Stomach (tissue), 9 donors: ENCODE measurements around the gene MLIP. TPM values are rescaled to one million over a fixed set of nuclear protein-coding genes. Genes with fewer than 3 reads are reported as not detected.

Source experiments
- DNase-seq, 2 donors: peaks; one replicate each; pipeline versions ENCODE4 v3.0.0 to v3.0.0-alpha.2; 2013 to 2019
- H3K27ac ChIP-seq, 5 donors: fragments of 200-600 bp in 4 of 5; sonication (generic) in 4 of 5; one replicate each; pipeline ENCODE4 v1.5.1; 2013 to 2019; ENCODE audit warnings: mild to moderate bottlenecking in 1 of 5, moderate library complexity in 1 of 5
- H3K27me3 ChIP-seq, 3 donors: fragments of 200-600 bp; sonication (generic); one replicate each; pipeline ENCODE4 v1.5.1; 2017 to 2019; ENCODE audit warnings: mixed run types in 1 of 3
- H3K36me3 ChIP-seq, 4 donors: fragments of 200-600 bp; sonication (generic); 1 replicate in 3 of 4; 2 replicates in 1 of 4; pipeline ENCODE4 v1.5.1; 2016 to 2019
- H3K4me1 ChIP-seq, 4 donors: fragments of 200-600 bp; sonication (generic); one replicate each; pipeline ENCODE4 v1.5.1; 2016 to 2019
- H3K4me3 ChIP-seq, 4 donors: fragments of 200-600 bp; sonication (generic) in 3 of 4; one replicate each; pipeline ENCODE4 v1.5.1; 2016 to 2019; ENCODE audit warnings: mild to moderate bottlenecking in 1 of 4
- H3K9me3 ChIP-seq, 4 donors: fragments of 200-600 bp; sonication (generic); one replicate each; pipeline ENCODE4 v1.5.1; 2016 to 2019
- CTCF ChIP-seq, 7 experiments: fragments of 450-650 bp in 4 of 7; fragments of 200-600 bp in 3 of 7; sonication (generic) in 3 of 7; IDR thresholded peaks; one replicate each; pipeline ENCODE4 v1.5.1; 2016 to 2019; ENCODE audit warnings: antibody characterized with exemption in 7 of 7, control low read depth in 2 of 7, mild to moderate bottlenecking in 1 of 7
- EP300 ChIP-seq: sonication (generic); formaldehyde crosslinking; IDR thresholded peaks from one replicate; pipeline ENCODE4 v1.6.1; 2017; ENCODE audit warnings: antibody characterized with exemption
- POLR2A ChIP-seq, 4 donors: fragments of 450-650 bp; IDR thresholded peaks; one replicate each; pipeline ENCODE4 v1.6.1; 2016; ENCODE audit warnings: antibody characterized with exemption in 4 of 4, control low read depth in 2 of 4, mild to moderate bottlenecking in 1 of 4, moderate library complexity in 1 of 4
- POLR2AphosphoS5 ChIP-seq, 3 donors: sonication (generic); formaldehyde crosslinking; IDR thresholded peaks; one replicate each; pipeline ENCODE4 v1.6.1; 2016; ENCODE audit warnings: antibody characterized with exemption in 3 of 3
- WGBS, 5 donors: extraction: QIAGEN DNeasy Blood & Tissue Kit in 3 of 5; methylation state at CpG; one replicate each; pipeline versions ENCODE4 v1.1.5 to v1.1.7; 2013 to 2018; 5-methylcytosine and 5-hydroxymethylcytosine counted together
- intact Hi-C: fragments of 100-400 bp; cut with DNase I; formaldehyde crosslinking; loops from one replicate; pipeline ENCODE4 v1.15.1; 2023; ENCODE audit warnings: low total_unique reads
- polyA plus RNA-seq, 3 donors: library from polyadenylated mRNA; stranded (reverse); fragments of 200-250 nt; gene quantifications; one replicate each; pipeline ENCODE4 v1.2.3, GENCODE V29; 2013
- total RNA-seq, 5 donors: library from RNA; depleted of rRNA; stranded (reverse); fragments of >200 nt; gene quantifications; one replicate each; pipeline versions ENCODE4 v1.1.0 to v1.2.3, GENCODE V29; 2014 to 2016
- donor health status: healthy with polysubstance abuse.
- donor health status: Bipolar disorder and iron deficiency.
- donor health status: healthy.

MLIP gene
- total and polyA plus RNA-seq, 8 donors = 0.48 TPM; not detected in 7

- no peak for DNase-seq
- Histone ChIP-seq H3K27me3 (no peaks in the 10 kb centered on the region), H3K4me1 (no peaks in the 10 kb centered on the region), H3K9me3 (no peaks in the 10 kb centered on the region), H3K36me3 (no peaks in the 10 kb centered on the region), H3K27ac (no peak overlapping the region), H3K4me3 (no peak overlapping the region)
- TF ChIP-seq POLR2A (IDR thresholded peaks at IDR 0.05) = no peak
- TF ChIP-seq POLR2AphosphoS5 (IDR thresholded peaks at IDR 0.05) = no peak
- TF ChIP-seq CTCF (IDR thresholded peaks at IDR 0.05) = no peak
- TF ChIP-seq EP300 = no peak
- intact Hi-C loops = no loop called here
- WGBS, 5 donors = 26 to 43% (median 34%) methylated on average over 3 of the region's 3 CpGs
Measured at GRCh38 chr6:54217018-54217417, 105.8 kb downstream of the MLIP start.

- 92 to 98% (median 96%) methylated on average over 1 of the region's 1 CpG for WGBS, 5 donors
- Histone ChIP-seq H3K36me3 (no peaks in the 10 kb centered on the region), H3K9me3 (peaks cover 0 to 7% (median 0%) of the 10 kb centered on the region in 4 donors), H3K4me1 (no peaks in the 10 kb centered on the region), H3K27ac (no peak overlapping the region), H3K27me3 (no peaks in the 10 kb centered on the region), H3K4me3 (no peak overlapping the region)
- no peak for DNase-seq
- intact Hi-C loops = no loop called here
- no peak for TF ChIP-seq POLR2A (IDR thresholded peaks at IDR 0.05)
- no peak for TF ChIP-seq CTCF (IDR thresholded peaks at IDR 0.05)
- TF ChIP-seq EP300 = no peak
- no peak for TF ChIP-seq POLR2AphosphoS5 (IDR thresholded peaks at IDR 0.05)
Measured at GRCh38 chr6:54222217-54222616, 111.0 kb downstream of the MLIP start.

GRCh38 chr6:54232703-54233102, 121.5 kb downstream of the MLIP start:
- Histone ChIP-seq H3K27ac (no peak overlapping the region), H3K27me3 (no peaks in the 10 kb centered on the region), H3K36me3 (no peaks in the 10 kb centered on the region), H3K4me3 (no peak overlapping the region), H3K4me1 (no peaks in the 10 kb centered on the region), H3K9me3 (no peaks in the 10 kb centered on the region)
- TF ChIP-seq CTCF (IDR thresholded peaks at IDR 0.05) = no peak
- TF ChIP-seq POLR2AphosphoS5 (IDR thresholded peaks at IDR 0.05) = no peak
- TF ChIP-seq EP300 = no peak
- no peak for TF ChIP-seq POLR2A (IDR thresholded peaks at IDR 0.05)
- no peak for DNase-seq
- 80 to 97% (median 84%) methylated on average over 1 of the region's 1 CpG for WGBS, 5 donors
- intact Hi-C loops = no loop called here

GRCh38 chr6:54234539-54234938, 123.3 kb downstream of the MLIP start:
- TF ChIP-seq CTCF (IDR thresholded peaks at IDR 0.05) (no peak), POLR2A (IDR thresholded peaks at IDR 0.05) (no peak), EP300 (no peak), POLR2AphosphoS5 (IDR thresholded peaks at IDR 0.05) (no peak)
- no peaks in the 10 kb centered on the region for H3K36me3 ChIP-seq
- DNase-seq = no peak
- no peak overlapping the region for H3K27ac ChIP-seq
- 21 to 44% (median 36%) methylated on average over 2 of the region's 2 CpGs for WGBS, 5 donors
- H3K27me3 ChIP-seq = no peaks in the 10 kb centered on the region
- H3K4me1 ChIP-seq = peaks cover 0 to 3% (median 0%) of the 10 kb centered on the region in 4 donors
- intact Hi-C loops = no loop called here
- no peak overlapping the region for H3K4me3 ChIP-seq
- no peaks in the 10 kb centered on the region for H3K9me3 ChIP-seq
